NCI-H1930 (cell line): ENCODE results near the gene EEIG1.
"Not testable (repeated sequence)": the region's sequence is repeated elsewhere in the genome, so short reads cannot be mapped to it uniquely, and the experiment has no call there.

Experiments used
- DNase-seq, 2 experiments: peaks; one replicate each; lab custom pipeline; 2025; lab: John Stamatoyannopoulos, UW

Gene EEIG1

GRCh38 chr9:127980706-127981558 lies at the start of gene EEIG1:
EEIG1 (minus strand) TSS chr9:127980989; CDS start chr9:127980137, 852 bp downstream.
- DNase-seq: peak; percentile 88 to 94

GRCh38 chr9:128027705-128028104 lies 46.9 kb upstream of the EEIG1 start:
- DNase-seq: no peak

- DNase-seq: no peak
Observed at GRCh38 chr9:128026773-128027541, 46.2 kb upstream of the EEIG1 start.

GRCh38 chr9:128026255-128026772 lies 45.5 kb upstream of the EEIG1 start:
- DNase-seq: no peak

- no peak for DNase-seq
Observed at GRCh38 chr9:128025736-128026135, 44.9 kb upstream of the EEIG1 start.

GRCh38 chr9:128024761-128025308 lies 44.0 kb upstream of the EEIG1 start:
- DNase-seq: no peak

GRCh38 chr9:128023671-128024070 lies 42.9 kb upstream of the EEIG1 start:
- not testable (repeated sequence) for DNase-seq

- no peak for DNase-seq
Observed at GRCh38 chr9:128022886-128023285, 42.1 kb upstream of the EEIG1 start.

- no peak for DNase-seq
Observed at GRCh38 chr9:128021098-128021497, 40.3 kb upstream of the EEIG1 start.

GRCh38 chr9:128020692-128021091 lies 39.9 kb upstream of the EEIG1 start:
- no peak for DNase-seq

GRCh38 chr9:128015696-128016095 lies 34.9 kb upstream of the EEIG1 start:
- no peak for DNase-seq

- DNase-seq: no peak
Observed at GRCh38 chr9:128011071-128011817, 30.5 kb upstream of the EEIG1 start.

- no peak for DNase-seq
Observed at GRCh38 chr9:128009639-128010038, 28.9 kb upstream of the EEIG1 start.

GRCh38 chr9:128008171-128008570 lies 27.4 kb upstream of the EEIG1 start:
- no peak for DNase-seq

- no peak for DNase-seq
Observed at GRCh38 chr9:128007566-128008138, 26.9 kb upstream of the EEIG1 start.

GRCh38 chr9:128006332-128006996 lies 25.7 kb upstream of the EEIG1 start:
- DNase-seq: no peak

GRCh38 chr9:128005923-128006322 lies 25.1 kb upstream of the EEIG1 start:
- DNase-seq: no peak

- no peak for DNase-seq
Observed at GRCh38 chr9:128003966-128004604, 23.3 kb upstream of the EEIG1 start.

GRCh38 chr9:128002959-128003358 lies 22.2 kb upstream of the EEIG1 start:
- DNase-seq: no peak

- no peak for DNase-seq
Observed at GRCh38 chr9:128001779-128002298, 21.1 kb upstream of the EEIG1 start.
